AG04449 (cell line): ENCODE data around the gene BARHL2.

Experiments
- CTCF ChIA-PET: fragments of 350-600 bp; formaldehyde crosslinking; extraction: SDS; loops from one replicate; lab custom pipeline; 2021; ENCODE audit warnings: antibody characterized with exemption; lab: Yijun Ruan, JAX
- POLR2A ChIA-PET: fragments of 400-600, 350-600 bp; formaldehyde crosslinking; extraction: SDS; loops from one replicate; lab custom pipeline; 2020; ENCODE audit warnings: antibody characterized with exemption, inconsistent platforms; lab: Yijun Ruan, JAX
- DNase-seq: peaks from one replicate; pipeline ENCODE4 v3.0.0-alpha.2; 2010; ENCODE audit warnings: low read depth, low spot score
- H3K4me3 ChIP-seq: 2 replicates; pipeline ENCODE4 v1.5.1; 2011; ENCODE audit warnings: low read depth, mild to moderate bottlenecking, control low read depth, low read length
- TF ChIP-seq, protein P1 (sequence below): IDR thresholded peaks from one replicate; pipeline ENCODE4 v1.5.1; 2011; ENCODE audit warnings: mild to moderate bottlenecking, moderate library complexity, low read length, control low read depth, inconsistent platforms; ENCODE audit not compliant: insufficient read depth; ENCODE audit errors: missing control alignments

Gene BARHL2

DNA sequence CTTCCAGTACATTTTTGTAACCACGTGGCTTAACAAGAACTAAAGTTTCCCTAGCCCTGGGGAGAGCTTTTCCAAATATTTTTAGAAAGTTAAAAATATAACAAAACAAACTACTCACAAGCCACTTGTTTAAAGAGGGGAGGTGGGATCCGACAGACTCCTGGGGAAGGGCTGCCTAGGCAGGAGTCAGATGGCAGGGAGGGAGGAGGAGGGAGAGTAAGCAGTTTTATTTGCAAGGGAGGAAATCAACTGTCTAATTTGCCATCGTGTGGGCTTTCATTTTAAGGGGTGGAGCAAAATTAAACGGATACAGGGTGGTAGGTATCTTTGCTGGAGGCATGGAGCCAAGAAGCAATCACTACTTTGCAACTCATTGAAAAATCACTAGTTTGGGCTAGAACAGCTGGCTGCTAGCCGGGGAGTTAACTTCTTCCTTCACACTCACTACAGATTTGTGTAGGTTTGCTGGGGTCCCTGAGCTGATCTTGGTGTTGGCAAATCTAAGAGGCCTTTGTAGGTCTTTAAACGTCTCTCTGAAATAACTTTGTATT, 8.8 kb downstream of the BARHL2 start:
- CTCF ChIA-PET, result interaction anchor here (2.1 kb wide), 1 partner anchor 14 kb away, joined by 7 read pairs; no protein-coding TSS in a partner anchor
- TF ChIP-seq, protein P1, sequence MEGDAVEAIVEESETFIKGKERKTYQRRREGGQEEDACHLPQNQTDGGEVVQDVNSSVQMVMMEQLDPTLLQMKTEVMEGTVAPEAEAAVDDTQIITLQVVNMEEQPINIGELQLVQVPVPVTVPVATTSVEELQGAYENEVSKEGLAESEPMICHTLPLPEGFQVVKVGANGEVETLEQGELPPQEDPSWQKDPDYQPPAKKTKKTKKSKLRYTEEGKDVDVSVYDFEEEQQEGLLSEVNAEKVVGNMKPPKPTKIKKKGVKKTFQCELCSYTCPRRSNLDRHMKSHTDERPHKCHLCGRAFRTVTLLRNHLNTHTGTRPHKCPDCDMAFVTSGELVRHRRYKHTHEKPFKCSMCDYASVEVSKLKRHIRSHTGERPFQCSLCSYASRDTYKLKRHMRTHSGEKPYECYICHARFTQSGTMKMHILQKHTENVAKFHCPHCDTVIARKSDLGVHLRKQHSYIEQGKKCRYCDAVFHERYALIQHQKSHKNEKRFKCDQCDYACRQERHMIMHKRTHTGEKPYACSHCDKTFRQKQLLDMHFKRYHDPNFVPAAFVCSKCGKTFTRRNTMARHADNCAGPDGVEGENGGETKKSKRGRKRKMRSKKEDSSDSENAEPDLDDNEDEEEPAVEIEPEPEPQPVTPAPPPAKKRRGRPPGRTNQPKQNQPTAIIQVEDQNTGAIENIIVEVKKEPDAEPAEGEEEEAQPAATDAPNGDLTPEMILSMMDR, result no peak

DNA sequence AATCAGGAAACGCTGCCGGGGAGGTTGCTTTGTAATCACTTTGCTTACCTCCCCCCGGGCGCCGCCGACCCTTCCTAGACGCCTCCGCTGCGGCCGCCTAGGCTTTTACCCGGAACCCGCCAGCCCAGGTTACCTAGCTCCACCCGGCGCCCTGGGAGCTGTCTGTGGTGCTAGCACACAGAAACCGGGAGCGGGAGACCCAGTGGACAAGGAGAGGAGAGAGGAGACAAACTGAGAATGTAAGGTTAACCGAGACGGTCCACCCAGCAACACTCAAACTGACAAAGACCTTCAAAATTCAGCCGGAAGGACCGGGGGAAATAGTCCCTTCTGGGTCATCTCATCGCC, 9.8 kb downstream of the BARHL2 start:
- no peak for DNase-seq
- ChIA-PET POLR2A (no interaction called here), CTCF (interaction anchor here (2.1 kb wide), 1 partner anchor 14 kb away, joined by 7 read pairs; no protein-coding TSS in a partner anchor)
- H3K4me3 ChIP-seq, result no peak overlapping the region
- TF ChIP-seq, protein P1, result no peak

More for the DNA sequence above, 8.8 kb downstream of the BARHL2 start:
- DNase-seq, result no peak
- POLR2A ChIA-PET, result no interaction called here
- no peak overlapping the region for H3K4me3 ChIP-seq

DNA sequence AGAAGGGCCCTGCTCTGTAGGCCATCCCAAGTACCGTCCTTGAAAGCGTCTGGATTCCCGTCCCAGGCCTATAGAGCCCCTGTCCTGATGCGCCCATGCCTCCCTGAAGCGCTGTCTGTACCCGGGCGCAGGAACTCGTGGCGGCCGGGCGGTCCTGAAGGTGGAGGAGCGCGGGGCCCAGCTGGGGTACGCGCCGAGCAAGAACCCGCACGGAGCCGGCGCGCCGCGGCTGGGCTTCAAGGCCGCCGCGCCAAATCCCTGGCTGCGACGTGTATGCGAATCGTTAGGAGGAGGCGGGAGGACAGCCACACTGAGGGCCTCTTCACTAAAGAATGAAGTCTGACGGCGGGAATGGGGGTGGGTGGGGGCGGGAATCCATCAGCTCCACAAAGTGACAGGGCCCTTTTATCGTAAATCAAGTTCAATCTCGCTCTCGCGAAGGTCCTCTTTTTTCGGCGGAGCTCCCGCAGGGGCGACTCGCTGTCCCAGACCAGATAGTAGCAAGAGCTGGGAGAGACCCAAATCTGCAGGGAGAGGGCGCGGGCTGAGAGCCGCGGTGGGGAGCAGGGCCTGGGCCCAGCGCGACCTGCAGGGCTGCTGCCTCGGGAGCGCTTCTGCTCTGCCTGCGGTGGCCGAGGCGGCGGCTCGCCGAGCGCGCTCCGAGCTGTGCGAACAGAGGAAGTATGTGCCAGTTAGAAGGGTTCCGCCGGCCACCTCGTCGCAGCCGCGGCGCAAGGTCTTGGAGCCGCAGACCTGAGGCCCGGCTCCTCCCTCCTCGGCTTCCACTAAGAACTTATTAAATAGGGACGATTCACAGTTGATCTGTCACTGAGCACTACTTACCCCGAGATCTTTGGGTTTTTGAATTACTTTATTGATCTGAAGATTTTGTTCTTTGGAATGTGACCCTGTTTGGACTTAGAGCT, 10.4 kb downstream of the BARHL2 start:
- no peak for DNase-seq
- ChIA-PET POLR2A (no interaction called here), CTCF (interaction anchor here (2.1 kb wide), 1 partner anchor 15 kb away, joined by 7 read pairs; no protein-coding TSS in a partner anchor)
- no peak overlapping the region for H3K4me3 ChIP-seq
- TF ChIP-seq, protein P1, result no peak

DNA sequence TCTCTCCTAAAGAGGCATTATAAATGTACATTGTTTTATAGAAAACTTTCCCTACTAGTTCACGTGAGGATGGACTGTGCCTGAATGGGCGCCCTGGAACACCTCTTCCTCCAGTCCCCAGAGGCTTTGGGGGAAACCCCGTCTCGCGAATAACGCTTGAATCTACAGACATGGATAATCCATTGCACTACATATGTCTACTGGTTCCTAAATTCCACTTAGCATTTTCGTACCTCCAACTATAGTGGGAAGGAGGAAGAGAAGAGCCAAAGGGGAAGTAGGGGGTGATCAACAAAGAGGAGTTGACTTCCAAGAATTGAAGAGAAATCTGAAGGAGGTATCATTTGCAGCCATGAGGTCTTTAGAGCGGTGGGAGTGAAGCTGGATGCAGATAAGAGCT, 11.1 kb downstream of the BARHL2 start:
- H3K4me3 ChIP-seq, result no peak overlapping the region
- POLR2A ChIA-PET, result no interaction called here
- no peak for DNase-seq
- CTCF ChIA-PET, result interaction anchor here (1.9 kb wide), 1 partner anchor 16 kb away, joined by 7 read pairs; no protein-coding TSS in a partner anchor
- TF ChIP-seq, protein P1, result no peak

DNA sequence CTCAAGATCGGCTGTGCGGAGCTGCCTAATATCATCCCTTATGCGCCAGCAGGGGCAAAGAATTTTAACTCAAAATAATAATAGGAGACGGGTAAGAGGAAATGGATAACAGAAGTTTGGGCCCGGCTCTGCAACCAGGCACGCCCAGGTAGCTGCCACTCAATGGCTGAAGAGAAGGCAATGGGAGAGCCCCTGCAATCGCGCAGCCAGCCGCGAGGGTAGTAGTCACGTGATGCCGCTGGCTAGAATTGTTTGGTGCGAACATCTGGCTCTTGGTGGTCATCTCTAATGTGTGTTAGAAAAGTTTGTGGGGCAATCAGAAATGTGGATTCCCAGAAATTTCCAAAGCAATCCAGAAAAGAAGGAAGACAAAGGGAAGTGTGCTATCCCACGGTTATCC, 12.3 kb downstream of the BARHL2 start:
- no peak overlapping the region for H3K4me3 ChIP-seq
- DNase-seq, result no peak
- POLR2A ChIA-PET, result no interaction called here
- TF ChIP-seq, protein P1, result no peak
- CTCF ChIA-PET, result interaction anchor here (1.9 kb wide), 1 partner anchor 17 kb away, joined by 7 read pairs; no protein-coding TSS in a partner anchor

DNA sequence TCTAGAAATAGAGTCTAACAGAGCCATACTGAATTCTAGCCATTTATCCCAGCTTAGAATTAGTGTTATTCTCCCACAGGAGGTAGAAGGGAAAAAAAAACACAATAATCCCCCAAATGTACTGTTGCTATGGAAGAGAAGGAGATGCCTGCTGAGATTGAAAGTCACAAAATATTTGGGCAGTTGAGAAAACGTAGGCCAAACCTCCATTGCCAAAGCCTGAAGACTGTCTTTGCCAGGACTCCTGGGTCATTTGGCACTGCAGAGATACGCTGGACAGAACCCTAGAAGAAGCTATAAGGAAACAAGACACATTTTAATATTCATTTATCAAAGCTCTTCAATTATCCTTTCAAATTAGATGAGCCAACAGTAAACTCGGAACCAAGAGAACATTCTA, 22.3 kb downstream of the BARHL2 start:
- POLR2A ChIA-PET, result no interaction called here
- H3K4me3 ChIP-seq, result no peak overlapping the region
- CTCF ChIA-PET, result no interaction called here
- DNase-seq, result no peak
- TF ChIP-seq, protein P1, result no peak
